ENCODE data around the gene KIF16B.

DNA sequence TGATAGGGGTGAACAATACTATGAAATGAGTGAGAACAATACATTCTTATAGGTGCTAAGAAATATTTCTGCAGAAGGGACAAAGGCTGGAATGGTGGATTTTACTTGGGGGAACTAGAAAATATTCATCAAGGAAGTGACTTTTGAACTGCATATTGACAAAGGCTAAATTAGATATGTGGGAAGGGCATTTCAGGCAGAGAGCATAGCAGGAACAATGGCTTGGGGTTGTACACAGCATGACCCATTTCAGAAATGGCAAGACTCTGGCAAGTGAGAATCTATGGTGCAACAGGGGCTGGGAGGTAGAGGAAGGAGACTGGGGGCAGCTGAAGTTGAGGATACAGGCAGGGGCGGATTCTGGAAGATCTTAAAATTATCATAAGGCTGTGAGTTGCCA, 46.7 kb upstream of the KIF16B start:
- TF ChIP-seq CTCF (IDR thresholded peaks at IDR 0.05; ENCODE audit: poor library complexity) (no peak), EZH2 (IDR thresholded peaks at IDR 0.05; ENCODE audit: borderline replicate concordance) (no peak)

All from hepatocyte (in vitro differentiated cells).